ENCODE measurements around the gene PLXDC1.

GRCh38 chr17:39126436-39126835, 25.0 kb downstream of the PLXDC1 start:
- TF ChIP-seq CTCF (IDR thresholded peaks at IDR 0.05) = no peak
- TF ChIP-seq POLR2A (IDR thresholded peaks at IDR 0.05) = no peak
